HCT116 (cell line): Measurements from ENCODE around the gene RUNX1. TPM values are rescaled to one million over a fixed set of nuclear protein-coding genes. Genes with fewer than 3 reads are reported as not detected.
A peak's percentile ranks its signal among the peaks of the same experiment; 100 is the strongest.

Experiments
- ATAC-seq: fragments of 200-7000 bp; cut with Tn5 transposase; 2 replicates; pipeline ENCODE4 v1.9.1; 2020; ENCODE audit warnings: mild to moderate bottlenecking, moderate library complexity
- BruUV-seq: library from RNA; stranded (reverse); fragments of 400-500 nt; replicated peaks from 2 replicates; lab custom pipeline; 2021; lab: Mats Ljungman, UMichigan
- CTCF ChIA-PET: fragments of 300-600 bp; sonication (Branson Sonifier 250); formaldehyde crosslinking; loops from one replicate; lab custom pipeline; 2021; ENCODE audit warnings: antibody characterized with exemption; lab: Charles Lee
- POLR2A ChIA-PET: fragments of 300-600, 350-600 bp; sonication (Branson Sonifier 250); formaldehyde crosslinking; loops from one replicate; lab custom pipeline; 2021; ENCODE audit warnings: antibody characterized with exemption; lab: Charles Lee
- RAD21 ChIA-PET, 2 experiments: fragments of 300-600 bp; sonication (Branson Sonifier 250); formaldehyde crosslinking; loops; one replicate each; lab custom pipeline; 2023; ENCODE audit warnings: low total read pairs in 2 of 2; ENCODE audit not compliant: uncharacterized antibody in 2 of 2, unreplicated experiment in 2 of 2, low non-redundant PET in 1 of 2; lab: Charles Lee
- DNase-seq: peaks from one replicate; pipeline ENCODE4 v3.0.0-alpha.2; 2010; ENCODE audit warnings: low read depth, low spot score
- H2AFZ ChIP-seq: fragments of 200-600 bp; shearing (Covaris generic), sonication (generic); 2 replicates; pipeline ENCODE4 v1.6.1; 2017; ENCODE audit warnings: low read depth, mixed run types, mixed read lengths, antibody characterized with exemption, low read length; ENCODE audit not compliant: poor library complexity, severe bottlenecking
- H3K27ac ChIP-seq: 2 replicates; pipeline ENCODE4 v1.5.1; 2012; ENCODE audit warnings: low read depth, low read length
- H3K27me3 ChIP-seq: fragments of 200-600 bp; sonication (generic); 2 replicates; pipeline ENCODE4 v1.6.1; 2016; ENCODE audit warnings: mixed run types, low read length, mixed read lengths; ENCODE audit not compliant: insufficient read depth
- H3K36me3 ChIP-seq, 2 experiments: fragments of 200-500 bp in 1 of 2; fragments of 200-600 bp in 1 of 2; sonication (Bioruptor generic) in 1 of 2; sonication (generic) in 1 of 2; 2 replicates each; pipeline versions ENCODE4 v1.5.1 to v1.6.1; 2014 to 2016; ENCODE audit warnings: low read length in 2 of 2, inconsistent platforms in 1 of 2, mixed read lengths in 1 of 2, mixed run types in 1 of 2; ENCODE audit not compliant: insufficient read depth in 2 of 2, control insufficient read depth in 1 of 2
- H3K4me1 ChIP-seq, 2 experiments: fragments of 200-600 bp in 1 of 2; sonication (generic) in 1 of 2; 2 replicates each; pipeline versions ENCODE4 v1.5.1 to v1.6.1; 2012 to 2017; ENCODE audit warnings: low read length in 2 of 2, inconsistent platforms in 1 of 2, mild to moderate bottlenecking in 1 of 2, mixed read lengths in 1 of 2, mixed run types in 1 of 2, moderate library complexity in 1 of 2; ENCODE audit not compliant: insufficient read depth in 2 of 2, control insufficient read depth in 1 of 2
- H3K4me2 ChIP-seq: fragments of 200-600 bp; sonication (generic); 2 replicates; pipeline ENCODE4 v1.6.1; 2017; ENCODE audit warnings: mixed run types, low read length, mixed read lengths
- H3K4me3 ChIP-seq, 2 experiments: fragments of 200-600 bp in 1 of 2; sonication (generic) in 1 of 2; replicated peaks in 1 of 2; 2 replicates each; pipeline ENCODE4 v1.5.1; 2011 to 2016; ENCODE audit warnings: low read length in 2 of 2, control low read depth in 1 of 2, low read depth in 1 of 2, mild to moderate bottlenecking in 1 of 2, mixed read lengths in 1 of 2, mixed run types in 1 of 2
- H3K79me2 ChIP-seq: fragments of 200-600 bp; sonication (generic); 2 replicates; pipeline ENCODE4 v1.6.1; 2017; ENCODE audit warnings: mild to moderate bottlenecking, mixed run types, low read length, moderate library complexity, mixed read lengths; ENCODE audit not compliant: insufficient read depth
- H3K9ac ChIP-seq: fragments of 200-600 bp; sonication (generic); 2 replicates; pipeline ENCODE4 v1.6.1; 2016; ENCODE audit warnings: low read length, mixed read lengths
- H3K9me2 ChIP-seq: fragments of 200-600 bp; sonication (generic), shearing (Covaris generic); 2 replicates; pipeline ENCODE4 v1.6.1; 2017; ENCODE audit warnings: mixed run types, mild to moderate bottlenecking, moderate library complexity; ENCODE audit not compliant: insufficient read depth
- H3K9me3 ChIP-seq, 2 experiments: fragments of 200-500 bp in 1 of 2; fragments of 200-600 bp in 1 of 2; sonication (Bioruptor generic) in 1 of 2; sonication (generic) in 1 of 2; 2 replicates each; pipeline ENCODE4 v1.6.1; 2014 to 2017; ENCODE audit warnings: low read length in 2 of 2, mixed read lengths in 2 of 2, inconsistent platforms in 1 of 2, low read depth in 1 of 2, mild to moderate bottlenecking in 1 of 2, mixed run types in 1 of 2, moderate library complexity in 1 of 2; ENCODE audit not compliant: control insufficient read depth in 1 of 2, insufficient read depth in 1 of 2
- H4K20me1 ChIP-seq: fragments of 200-600 bp; sonication (generic), shearing (Covaris generic); 2 replicates; pipeline ENCODE4 v1.6.1; 2017; ENCODE audit warnings: mixed run types, mild to moderate bottlenecking, moderate library complexity; ENCODE audit not compliant: insufficient read depth
- CBX3 ChIP-seq: IDR thresholded peaks from 2 replicates; pipeline ENCODE4 v1.6.1; 2012; ENCODE audit warnings: low read depth
- CEBPB ChIP-seq: IDR thresholded peaks from 2 replicates; pipeline ENCODE4 v1.6.1; 2012; ENCODE audit warnings: low read depth
- EGR1 ChIP-seq: IDR thresholded peaks from 2 replicates; pipeline ENCODE4 v1.6.1; 2012; ENCODE audit warnings: low read depth
- EZH2phosphoT487 ChIP-seq: fragments of 200-600 bp; IDR thresholded peaks from 2 replicates; pipeline ENCODE4 v1.6.1; 2018; ENCODE audit warnings: antibody characterized with exemption, borderline replicate concordance
- REST ChIP-seq: IDR thresholded peaks from 2 replicates; pipeline ENCODE4 v1.6.1; 2012; ENCODE audit warnings: low read depth
- SIN3A ChIP-seq: IDR thresholded peaks from 2 replicates; pipeline ENCODE4 v1.6.1; 2012; ENCODE audit warnings: low read depth
- SP1 ChIP-seq: IDR thresholded peaks from 2 replicates; pipeline ENCODE4 v1.6.1; 2012; ENCODE audit warnings: low read depth
- TCF7L2 ChIP-seq: IDR thresholded peaks from 2 replicates; pipeline ENCODE4 v1.7.0; 2011; ENCODE audit warnings: borderline replicate concordance, inconsistent platforms; ENCODE audit not compliant: insufficient read depth, insufficient read length; ENCODE audit errors: extremely low read depth
- ZFX ChIP-seq: fragments of 450-650 bp; IDR thresholded peaks from 2 replicates; pipeline ENCODE4 v1.6.1; 2017
- ZNF274 ChIP-seq: fragments of 200-500 bp; sonication (Bioruptor generic); IDR thresholded peaks from 2 replicates; pipeline ENCODE4 v1.6.1; 2014; ENCODE audit warnings: mild to moderate bottlenecking, low read depth, low read length, inconsistent platforms
- intact Hi-C: fragments of 100-400 bp; cut with micrococcal nuclease; formaldehyde crosslinking; loops from 2 replicates; pipeline ENCODE4 v1.10.0; 2022
- total RNA-seq: library from RNA; stranded (reverse); gene quantifications from one replicate; pipeline ENCODE4 v1.2.1, GENCODE V29; 2021; ENCODE audit not compliant: unreplicated experiment
- TF ChIP-seq, protein P1 (sequence below): IDR thresholded peaks from 2 replicates; pipeline ENCODE4 v1.6.1; 2012
- TF ChIP-seq, protein P2 (sequence below), 3 experiments: fragments of 200-600 bp in 1 of 3; sonication (generic) in 1 of 3; IDR thresholded peaks in 2 of 3; conservative IDR thresholded peaks in 1 of 3; 2 replicates each; pipeline ENCODE4 v1.5.1; 2012 to 2017; ENCODE audit warnings: low read depth in 2 of 3, low read length in 2 of 3, antibody characterized with exemption in 1 of 3, borderline replicate concordance in 1 of 3, control low read depth in 1 of 3, mild to moderate bottlenecking in 1 of 3, mixed read lengths in 1 of 3, mixed run types in 1 of 3, moderate library complexity in 1 of 3; ENCODE audit not compliant: insufficient read depth in 1 of 3

RUNX1 gene
- total RNA-seq, 1 experiment from 2014 or later: 33.5 TPM

- peaks cover 21 to 41% of the 10 kb centered on the region in 2 experiments for H3K4me1 ChIP-seq
- no peaks in the 10 kb centered on the region for H3K36me3 ChIP-seq
- H3K79me2 ChIP-seq: peaks cover 38% of the 10 kb centered on the region
- TF ChIP-seq ZNF274 (no peak), ZFX (peak; percentile 75), EGR1 (no peak), CEBPB (no peak), EZH2phosphoT487 (no peak), SP1 (no peak), CBX3 (no peak), REST (no peak), TCF7L2 (peak; percentile 4), SIN3A (no peak)
- TF ChIP-seq, protein P1, sequence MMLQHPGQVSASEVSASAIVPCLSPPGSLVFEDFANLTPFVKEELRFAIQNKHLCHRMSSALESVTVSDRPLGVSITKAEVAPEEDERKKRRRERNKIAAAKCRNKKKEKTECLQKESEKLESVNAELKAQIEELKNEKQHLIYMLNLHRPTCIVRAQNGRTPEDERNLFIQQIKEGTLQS: no peak
- TF ChIP-seq, protein P2, sequence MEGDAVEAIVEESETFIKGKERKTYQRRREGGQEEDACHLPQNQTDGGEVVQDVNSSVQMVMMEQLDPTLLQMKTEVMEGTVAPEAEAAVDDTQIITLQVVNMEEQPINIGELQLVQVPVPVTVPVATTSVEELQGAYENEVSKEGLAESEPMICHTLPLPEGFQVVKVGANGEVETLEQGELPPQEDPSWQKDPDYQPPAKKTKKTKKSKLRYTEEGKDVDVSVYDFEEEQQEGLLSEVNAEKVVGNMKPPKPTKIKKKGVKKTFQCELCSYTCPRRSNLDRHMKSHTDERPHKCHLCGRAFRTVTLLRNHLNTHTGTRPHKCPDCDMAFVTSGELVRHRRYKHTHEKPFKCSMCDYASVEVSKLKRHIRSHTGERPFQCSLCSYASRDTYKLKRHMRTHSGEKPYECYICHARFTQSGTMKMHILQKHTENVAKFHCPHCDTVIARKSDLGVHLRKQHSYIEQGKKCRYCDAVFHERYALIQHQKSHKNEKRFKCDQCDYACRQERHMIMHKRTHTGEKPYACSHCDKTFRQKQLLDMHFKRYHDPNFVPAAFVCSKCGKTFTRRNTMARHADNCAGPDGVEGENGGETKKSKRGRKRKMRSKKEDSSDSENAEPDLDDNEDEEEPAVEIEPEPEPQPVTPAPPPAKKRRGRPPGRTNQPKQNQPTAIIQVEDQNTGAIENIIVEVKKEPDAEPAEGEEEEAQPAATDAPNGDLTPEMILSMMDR (IDR thresholded peaks at IDR 0.05 in 2 of 3, conservative IDR thresholded peaks at IDR 0.05 in 1 of 3; ENCODE audit: borderline replicate concordance in 1 of 3, insufficient read depth in 1 of 3, low read depth in 2 of 3, low read length in 2 of 3): no peak
- ChIA-PET RAD21 (interaction anchor here (0.8 to 1.4 kb wide), 6 partner anchors 43 to 619 kb away, joined by 3 to 10 read pairs (median 6); no protein-coding TSS in a partner anchor), CTCF (interaction anchor here (0.8 to 4.6 kb wide), 18 partner anchors 11 to 951 kb away, joined by 3 to 31 read pairs (median 4); no protein-coding TSS in a partner anchor), POLR2A (interaction anchor here (0.9 to 3.2 kb wide), 4 partner anchors 81 to 511 kb away, joined by 3 to 17 read pairs (median 8); no protein-coding TSS in a partner anchor)
- H2AFZ ChIP-seq: no peak overlapping the region
- H3K4me2 ChIP-seq: peak overlapping the region; percentile 100
- DNase-seq (no peak), ATAC-seq (peak; percentile 14)
- peak overlapping the region; percentile 64 to 81 for H3K4me3 ChIP-seq
- peak overlapping the region; percentile 87 for H3K9ac ChIP-seq
- intact Hi-C loops: loop anchor here (1.0 to 5.0 kb wide), 9 partner anchors 88 to 1044 kb away; no protein-coding TSS in a partner anchor
- H3K27ac ChIP-seq: peak overlapping the region; percentile 93
- no TSS peak for BruUV-seq
- H4K20me1 ChIP-seq: no peaks in the 10 kb centered on the region
- no peaks in the 10 kb centered on the region for H3K9me2 ChIP-seq
- H3K27me3 ChIP-seq: no peaks in the 10 kb centered on the region
- H3K9me3 ChIP-seq: no peaks in the 10 kb centered on the region
Observed at GRCh38 chr21:34889320-34889675, 159.8 kb downstream of the RUNX1 start.
